Measurements from ENCODE around the gene CFAP119. TPM values are rescaled to one million over a fixed set of nuclear protein-coding genes. Genes with fewer than 3 reads are reported as not detected.

The CFAP119 gene
- total and polyA plus RNA-seq, 2 of the 8 experiments (the other 6 are each of a cell fraction or from before 2014, with no cell fraction given) = 5.6 to 6.0 TPM

DNA sequence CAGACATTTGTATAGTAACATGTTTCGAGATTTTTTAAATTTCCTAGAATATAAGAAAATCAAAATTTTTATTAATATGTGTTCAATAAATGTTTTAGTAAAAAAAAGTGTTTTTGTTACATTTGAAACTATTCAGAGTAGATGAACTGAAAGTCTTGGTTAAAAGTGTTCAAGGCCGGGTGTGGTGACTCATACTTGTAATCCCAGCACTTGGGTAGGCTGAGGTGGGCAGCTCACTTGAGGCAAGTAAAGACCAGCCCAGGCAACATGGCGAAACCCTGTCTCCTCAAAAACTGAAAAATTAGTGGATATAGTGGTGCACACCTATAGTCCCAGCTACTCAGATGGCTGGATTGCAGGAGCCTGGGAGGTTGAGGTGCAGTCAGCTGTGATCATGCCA, 30.5 kb downstream of the CFAP119 start:
- Histone ChIP-seq H3K9ac (replicated peaks in 1 of 4; ENCODE audit: extremely low read depth in 1 of 4, low read depth in 3 of 4, low read length in 3 of 4) (no peak overlapping the region), H2BK120ac (replicated peaks; ENCODE audit: low read depth, low read length) (no peak overlapping the region), H3K79me1 (ENCODE audit: low read depth, low read length) (no peaks in the 10 kb centered on the region), H3K4me3 (ENCODE audit: extremely low read depth in 1 of 4, insufficient read depth in 2 of 4, low read depth in 3 of 4, low read length in 4 of 4) (no peak overlapping the region), H2AFZ (ENCODE audit: low read length) (no peak overlapping the region), H3K14ac (ENCODE audit: insufficient read length) (no peak overlapping the region), H3K23ac (ENCODE audit: insufficient read length) (no peak overlapping the region), H3K56ac (replicated peaks; ENCODE audit: insufficient read length, low read depth, low read length) (no peak overlapping the region), H2BK12ac (ENCODE audit: low read depth, low read length) (no peak overlapping the region), H3K4me1 (replicated peaks in 1 of 4; ENCODE audit: control insufficient read depth in 3 of 4, insufficient read depth in 4 of 4, low read length in 3 of 4) (peaks cover 0 to 3% (median 3%) of the 10 kb centered on the region in 4 experiments; a peak in 2 of 7 replicates), H3K27ac (ENCODE audit: low read depth, low read length) (no peak overlapping the region), H2BK5ac (ENCODE audit: low read depth, low read length) (no peak overlapping the region), H3K18ac (ENCODE audit: extremely low read depth, low read length) (no peak overlapping the region), H4K8ac (ENCODE audit: extremely low read depth, insufficient read depth, low read length) (no peak overlapping the region), H3K36me3 (ENCODE audit: control insufficient read depth in 2 of 4, insufficient read depth in 4 of 4, low read length in 3 of 4) (peaks cover 21 to 52% (median 41%) of the 10 kb centered on the region in 4 experiments), H4K5ac (ENCODE audit: insufficient read length, low read depth, low read length) (no peak overlapping the region), H3K9me3 (ENCODE audit: insufficient read depth in 2 of 2, low read depth in 1 of 2, low read length in 1 of 2) (no peaks in the 10 kb centered on the region), H4K20me1 (replicated peaks in 1 of 2; ENCODE audit: control insufficient read depth in 1 of 2, insufficient read depth in 2 of 2, low read length in 2 of 2) (peaks cover 0 to 4% of the 10 kb centered on the region in 2 experiments), H2AK5ac (ENCODE audit: low read depth, low read length) (no peak overlapping the region), H3K23me2 (ENCODE audit: low read depth, low read length) (no peaks in the 10 kb centered on the region), H4K91ac (replicated peaks; ENCODE audit: insufficient read length, low read length) (no peak overlapping the region), H3K4ac (replicated peaks; ENCODE audit: insufficient read length, low read depth, low read length) (no peak overlapping the region), H2BK20ac (ENCODE audit: low read length) (no peak overlapping the region), H3K27me3 (replicated peaks in 1 of 4; ENCODE audit: control insufficient read depth in 3 of 4, extremely low read depth in 1 of 4, insufficient read depth in 3 of 4, low read length in 3 of 4) (no peaks in the 10 kb centered on the region), H3K79me2 (ENCODE audit: control insufficient read depth in 1 of 2, insufficient read depth in 2 of 2, low read length in 2 of 2) (no peaks in the 10 kb centered on the region; a peak in 1 of 4 replicates), H2BK15ac (ENCODE audit: low read length) (no peak overlapping the region), H3K4me2 (ENCODE audit: insufficient read depth in 1 of 2, low read depth in 2 of 2, low read length in 2 of 2) (no peak overlapping the region)
- CTCF ChIA-PET (ENCODE audit: partially characterized antibody) = no interaction called here
- no peak for TF ChIP-seq KDM5A (IDR thresholded peaks at IDR 0.05; ENCODE audit: low read length)
- no peak for TF ChIP-seq SP2 (IDR thresholded peaks at IDR 0.05; ENCODE audit: low read length)
- no peak for TF ChIP-seq GABPA (IDR thresholded peaks at IDR 0.05; ENCODE audit: borderline replicate concordance, insufficient read depth, low read length)
- no peak for TF ChIP-seq CHD2 (IDR thresholded peaks at IDR 0.05; ENCODE audit: low read length)
- TF ChIP-seq EGR1 (IDR thresholded peaks at IDR 0.05; ENCODE audit: borderline replicate concordance, low read depth, low read length) = no peak
- TF ChIP-seq KDM1A (IDR thresholded peaks at IDR 0.05; ENCODE audit: borderline replicate concordance, low read length) = no peak
- no peak for TF ChIP-seq POU5F1 (IDR thresholded peaks at IDR 0.05; ENCODE audit: low read depth, low read length)
- TF ChIP-seq SRF (IDR thresholded peaks at IDR 0.05; ENCODE audit: low read depth, low read length) = no peak
- TF ChIP-seq CREB1 (IDR thresholded peaks at IDR 0.05) = no peak
- no peak for TF ChIP-seq SUZ12 (IDR thresholded peaks at IDR 0.05; ENCODE audit: low read length)
- WGBS, 2 experiments (ENCODE audit: extremely low coverage in 1 of 2, insufficient coverage in 1 of 2, insufficient read length in 1 of 2, insufficient replicate concordance in 2 of 2, low coverage in 1 of 2, low lambda C conversion rate in 2 of 2, missing lambda C conversion rate in 1 of 2) = 84% methylated on average over 3 of the region's 3 CpGs; no CpG with 5 or more reads in 1 of the 2 experiments
- POLR2A ChIA-PET (ENCODE audit: partially characterized antibody) = interaction anchor here (1.0 to 2.7 kb wide), 10 partner anchors 9 to 56 kb away, joined by 3 to 21 read pairs (median 4); partner anchors contain the start of genes PHKG2 and ZNF629
- DNase-seq (ENCODE audit: low read depth in 1 of 2, low spot score in 2 of 2) (no peak), FAIRE-seq (no peak)

Data from H1 (cell line).